ENCODE results near the gene GMPPA. TPM values are rescaled to one million over a fixed set of nuclear protein-coding genes. Genes with fewer than 3 reads are reported as not detected.

Gene GMPPA
- total RNA-seq, 1 experiment from 2014 or later = 84.5 TPM

DNA sequence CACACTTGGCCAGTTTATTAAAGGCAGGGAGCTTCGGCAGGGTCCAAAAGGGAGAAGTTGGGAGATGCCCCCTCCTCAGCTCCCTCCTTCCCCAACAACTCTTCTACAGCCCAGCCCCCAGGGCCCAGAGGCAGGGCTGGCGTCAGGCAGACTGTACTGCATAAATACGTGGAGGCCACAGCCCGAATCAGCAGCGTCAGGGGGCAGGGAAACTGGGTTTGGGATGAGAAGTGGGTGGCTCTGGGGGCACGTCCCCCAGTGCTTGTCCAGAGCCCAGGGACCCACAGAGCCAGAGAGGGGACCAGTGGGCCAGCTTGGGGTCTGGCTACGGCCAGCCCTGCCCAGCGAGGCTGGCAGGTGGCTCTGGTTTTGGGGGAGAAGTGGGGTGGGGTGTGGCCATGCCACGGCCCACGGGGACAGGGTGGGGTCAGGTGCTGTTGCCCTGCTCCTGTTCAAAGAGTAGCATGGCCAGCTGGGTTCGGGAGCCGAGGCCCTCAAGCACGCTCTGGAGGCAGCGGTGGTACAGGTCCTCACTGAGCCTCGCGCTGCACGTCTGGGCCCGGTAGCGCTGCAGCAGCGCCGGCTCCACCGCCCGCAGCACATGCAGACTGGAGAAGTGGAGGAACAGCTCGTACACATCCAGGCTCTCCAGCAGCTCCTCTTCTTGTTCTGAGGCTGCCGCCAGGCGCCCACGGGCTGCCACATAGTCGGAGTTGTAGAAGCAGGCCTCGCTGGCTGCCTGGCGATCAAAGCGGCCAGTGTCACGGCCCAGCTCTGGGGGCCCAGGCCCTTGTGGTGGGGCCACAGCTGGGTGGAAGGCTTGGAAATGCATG lies 40.5 kb downstream of the GMPPA start:
- no peak for DNase-seq (ENCODE audit: low spot score)

DNA sequence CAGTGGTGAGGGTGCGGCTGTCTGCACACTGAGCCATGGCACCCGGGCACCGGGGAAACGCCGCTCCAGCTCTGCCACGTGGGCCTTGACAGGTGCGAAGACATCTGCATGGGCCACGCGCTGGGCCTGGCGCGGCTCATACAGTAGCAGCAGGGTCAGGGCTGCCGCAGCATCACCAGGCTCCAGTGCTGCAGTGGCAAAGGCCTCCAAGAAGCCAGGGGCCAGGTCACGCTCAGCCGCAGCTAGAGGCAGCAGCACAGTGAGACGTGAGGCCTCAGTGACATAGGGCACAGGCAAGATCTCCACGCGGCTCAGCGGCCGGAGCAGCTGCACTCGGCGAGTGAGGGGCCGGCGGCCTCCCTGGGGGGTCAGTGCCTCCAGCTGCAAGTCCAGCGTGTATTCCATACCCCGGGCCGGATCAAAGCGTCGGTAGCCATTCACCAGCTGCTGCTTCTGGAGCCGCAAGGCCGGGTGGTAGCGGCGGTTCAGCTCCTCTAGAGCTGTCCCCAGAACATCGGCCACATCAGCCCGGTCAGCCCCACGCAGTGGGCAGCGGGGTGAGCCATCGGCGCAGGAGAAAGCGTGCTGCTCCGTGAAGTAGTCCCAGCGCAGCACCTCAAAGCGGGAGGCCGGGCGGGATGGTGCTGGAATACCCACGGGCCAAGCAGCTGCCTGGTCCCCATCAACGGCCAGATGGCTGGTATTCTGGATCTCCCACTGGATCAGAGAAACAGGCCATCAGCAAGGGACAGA lies 41.4 kb downstream of the GMPPA start:
- no peak for DNase-seq (ENCODE audit: low spot score)

DNA sequence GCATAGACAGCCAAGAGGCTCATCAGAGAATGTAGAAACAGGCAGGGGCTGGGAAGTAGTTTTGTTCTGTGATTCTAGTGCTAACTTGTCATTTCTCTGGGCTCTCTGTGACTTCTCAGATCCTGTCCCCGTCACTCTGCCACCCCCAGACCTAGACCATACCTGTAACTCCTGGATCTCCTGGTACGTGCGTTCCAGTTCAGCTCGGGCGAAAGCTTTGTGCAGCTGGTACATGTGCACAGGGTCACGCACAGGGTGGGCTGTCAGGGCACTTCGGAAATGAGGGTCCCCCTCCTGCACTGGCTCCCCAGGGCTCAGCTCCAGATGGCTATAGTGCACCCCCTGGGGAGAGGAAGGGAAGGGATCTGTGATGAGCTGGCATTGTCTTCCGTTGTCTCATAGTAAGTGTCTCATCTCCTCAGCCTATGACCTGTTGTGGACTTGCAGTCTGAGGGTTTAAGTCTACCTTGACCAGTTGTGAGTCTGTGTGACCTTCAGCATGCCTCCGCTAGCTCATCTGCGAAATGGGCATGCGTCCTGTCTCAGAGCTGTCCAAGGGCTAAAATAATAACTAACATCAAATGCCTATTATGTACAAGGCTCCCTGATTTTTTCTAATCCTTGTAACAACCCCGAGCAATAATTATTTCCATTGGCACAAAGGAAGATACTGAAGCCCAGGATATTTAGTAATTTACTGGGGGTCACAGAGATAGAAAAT lies 42.3 kb downstream of the GMPPA start:
- no peak for DNase-seq (ENCODE audit: low spot score)

DNA sequence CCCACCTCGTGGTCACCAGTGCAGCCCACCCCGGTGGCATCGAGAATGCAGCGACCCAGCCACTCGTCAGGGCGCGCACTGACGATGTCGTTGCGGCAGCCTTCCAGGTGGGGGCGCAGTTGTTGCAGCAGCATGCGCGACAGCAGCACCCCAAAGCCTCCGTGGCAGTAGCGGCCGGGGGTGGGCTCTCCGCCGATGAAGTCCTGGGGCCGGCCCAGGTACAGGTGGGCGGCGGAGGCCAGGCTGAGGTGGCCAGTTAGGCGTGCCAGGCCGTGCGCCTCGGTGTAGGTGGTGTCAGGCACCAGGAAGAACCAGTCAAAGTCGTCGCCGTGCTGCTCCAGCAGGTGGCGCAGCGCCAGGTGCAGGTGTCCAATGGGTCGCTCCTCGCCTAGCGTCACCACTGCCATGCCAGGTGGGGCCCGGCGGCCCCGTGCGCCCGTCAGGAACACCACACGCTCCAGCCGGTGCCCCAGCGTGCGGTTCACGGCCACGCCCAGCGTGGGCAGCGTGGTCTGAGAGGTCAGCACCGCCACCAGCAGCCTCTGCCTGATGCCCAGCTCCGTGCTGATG lies 43.0 kb downstream of the GMPPA start:
- DNase-seq (ENCODE audit: low spot score) = peak; percentile 96

DNA sequence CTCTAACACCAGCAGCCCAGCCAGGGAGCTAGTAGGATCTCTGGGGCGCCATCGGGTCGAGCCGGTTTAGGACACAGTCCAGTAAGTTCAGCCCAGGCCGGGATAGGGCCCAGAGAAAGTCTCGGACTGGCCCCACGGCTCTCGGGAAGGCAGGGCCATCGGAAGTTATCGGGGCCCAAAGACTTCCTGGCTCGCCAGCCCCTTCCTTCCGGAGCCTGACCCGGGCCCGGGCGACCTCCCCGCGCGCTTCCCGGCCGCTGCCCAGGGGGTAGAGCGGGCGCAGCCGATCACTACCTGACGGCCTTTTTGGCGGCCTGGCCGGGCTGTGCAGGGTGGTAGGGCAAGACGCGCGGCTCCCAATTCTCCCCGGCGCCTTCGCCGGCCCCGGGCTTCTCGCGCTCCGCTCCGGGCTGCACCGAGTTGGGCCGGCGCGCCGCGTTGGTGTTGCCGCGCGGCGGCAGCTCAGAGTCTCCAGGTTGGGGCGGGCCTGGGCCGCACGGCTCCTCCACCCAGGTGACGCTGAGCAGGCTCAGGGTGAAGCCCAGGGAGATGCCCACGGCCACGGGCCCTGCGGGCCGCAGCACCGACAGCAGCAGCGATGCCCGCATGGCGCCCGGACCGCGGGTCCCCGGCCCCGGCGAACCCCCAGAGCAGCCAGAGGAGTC lies 44.4 kb downstream of the GMPPA start:
- peak; percentile 48 for DNase-seq (ENCODE audit: low spot score)

DNA sequence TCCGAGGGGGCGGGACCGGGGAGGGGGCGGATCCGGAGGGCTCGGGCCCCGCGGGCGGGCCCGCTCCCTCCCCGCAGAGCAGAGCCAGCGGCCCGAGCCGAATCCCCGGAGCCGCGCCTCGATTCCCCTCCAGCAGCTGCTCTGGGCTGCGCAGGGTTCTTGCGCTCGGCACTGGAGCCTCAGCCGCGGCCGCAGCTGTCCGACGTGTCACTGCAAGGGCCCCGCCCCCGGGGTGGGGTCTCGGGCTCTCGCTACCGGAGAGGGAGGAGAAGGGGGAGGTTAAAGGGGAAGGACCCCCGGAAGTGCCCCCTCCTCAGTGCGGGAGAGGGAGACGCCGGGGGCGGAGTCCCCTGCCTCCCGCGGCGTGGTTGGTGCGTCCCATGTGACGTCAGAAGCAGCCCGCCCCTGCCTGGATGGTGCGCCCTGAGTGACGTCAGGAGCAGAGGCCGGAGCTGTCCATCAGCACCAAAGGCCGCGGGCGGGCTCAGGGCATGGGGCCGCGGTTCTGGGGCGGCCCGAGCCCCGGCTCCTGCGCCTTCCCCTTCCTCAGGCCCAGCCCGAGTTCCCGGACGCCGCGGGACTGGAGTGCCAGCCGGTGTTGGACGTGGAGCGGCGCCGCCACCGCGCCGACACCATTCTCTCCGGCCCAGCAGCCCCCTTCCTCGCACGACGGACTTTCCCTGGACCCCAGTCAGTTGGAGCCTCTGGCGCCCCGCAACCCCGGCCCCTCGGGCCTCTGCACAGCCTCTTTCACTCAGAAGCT lies 45.1 kb downstream of the GMPPA start, which contains the start of the genes CHPF and TMEM198:
Gene CHPF, minus strand, starts transcription at position 214 of the 763 bp plus-strand sequence. CDS start 271 bp downstream, outside the sequence.
Gene TMEM198, plus strand, starts transcription at position 433 of the 763 bp plus-strand sequence. CDS start 700 bp downstream, outside the sequence.
- peak; percentile 91 for DNase-seq (ENCODE audit: low spot score)

DNA sequence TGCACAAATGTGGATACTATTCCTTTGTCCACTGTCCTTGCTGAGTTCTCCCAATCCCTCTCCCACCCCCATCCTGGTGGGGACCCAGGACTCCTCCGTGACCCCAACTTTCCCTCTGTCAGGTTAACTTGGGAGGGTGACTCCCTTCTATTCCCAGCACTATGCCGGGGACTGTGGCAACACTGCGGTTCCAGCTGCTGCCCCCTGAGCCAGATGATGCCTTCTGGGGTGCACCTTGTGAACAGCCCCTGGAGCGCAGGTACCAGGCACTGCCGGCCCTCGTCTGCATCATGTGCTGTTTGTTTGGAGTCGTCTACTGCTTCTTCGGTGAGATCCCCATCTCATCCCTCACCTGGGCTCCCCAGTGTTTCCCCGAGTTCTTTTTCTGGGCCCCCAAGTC lies 45.9 kb downstream of the GMPPA start:
- no peak for DNase-seq (ENCODE audit: low spot score)

DNA sequence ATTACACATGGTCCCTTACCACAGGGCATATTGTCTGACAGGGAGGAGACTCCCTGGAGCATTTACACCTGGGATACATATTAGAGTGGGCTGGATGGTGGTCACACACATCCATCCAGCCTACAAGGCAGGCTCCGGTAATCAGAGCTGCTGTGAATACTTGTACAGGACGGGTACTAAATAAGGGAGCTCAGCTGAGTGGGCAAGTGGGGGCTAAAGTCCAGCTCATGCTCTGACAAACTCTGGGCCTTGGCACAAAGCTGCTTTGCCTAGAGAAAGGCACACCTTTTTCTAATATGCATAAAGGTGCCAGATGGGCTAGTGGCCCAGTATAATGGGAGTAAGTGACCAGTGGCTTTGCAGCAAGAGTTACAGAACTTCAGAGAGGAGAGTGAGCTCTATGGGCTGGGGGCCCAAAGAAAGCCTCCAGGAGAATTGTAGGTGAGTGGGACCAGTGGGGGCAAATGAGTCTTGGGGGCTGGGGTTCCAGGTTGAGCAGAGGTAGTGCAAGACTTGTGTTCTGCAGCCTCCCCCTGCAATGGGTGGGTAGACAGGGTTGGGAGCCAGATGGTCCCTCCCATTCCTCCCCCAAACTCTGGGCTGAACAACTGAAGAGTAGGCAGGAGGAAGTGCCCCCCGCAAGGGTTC lies 46.7 kb downstream of the GMPPA start:
- no peak for DNase-seq (ENCODE audit: low spot score)

DNA sequence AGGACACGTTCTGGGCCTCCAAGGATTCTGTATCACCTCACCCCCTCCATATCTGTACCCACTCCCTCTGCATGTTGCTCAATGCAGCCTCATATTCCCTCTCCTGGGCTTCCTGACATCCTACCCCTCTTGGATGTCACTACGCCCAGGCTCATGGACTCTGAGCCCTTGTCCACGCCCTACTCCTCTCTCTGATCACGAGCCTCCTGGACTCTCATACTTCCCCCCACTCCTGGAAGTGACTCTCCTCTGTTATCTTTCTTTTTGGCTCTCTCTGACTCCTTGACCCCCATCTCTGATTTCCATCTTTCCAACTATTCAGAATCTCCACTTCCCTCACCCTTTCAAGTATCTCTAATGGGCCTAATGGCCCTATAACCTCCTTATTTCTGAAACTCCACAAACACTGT lies 47.3 kb downstream of the GMPPA start:
- DNase-seq (ENCODE audit: low spot score) = no peak

DNA sequence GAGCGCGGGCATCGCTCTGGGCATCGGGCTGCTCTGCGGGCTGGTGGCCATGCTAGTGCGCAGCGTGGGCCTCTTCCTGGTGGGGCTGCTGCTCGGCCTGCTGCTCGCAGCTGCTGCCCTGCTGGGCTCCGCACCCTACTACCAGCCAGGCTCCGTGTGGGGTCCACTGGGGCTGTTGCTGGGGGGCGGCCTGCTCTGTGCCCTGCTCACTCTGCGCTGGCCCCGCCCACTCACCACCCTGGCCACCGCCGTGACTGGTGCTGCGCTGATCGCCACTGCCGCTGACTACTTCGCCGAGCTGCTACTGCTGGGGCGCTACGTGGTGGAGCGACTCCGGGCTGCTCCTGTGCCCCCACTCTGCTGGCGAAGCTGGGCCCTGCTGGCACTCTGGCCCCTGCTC lies 48.9 kb downstream of the GMPPA start:
- no peak for DNase-seq (ENCODE audit: low spot score)

DNA sequence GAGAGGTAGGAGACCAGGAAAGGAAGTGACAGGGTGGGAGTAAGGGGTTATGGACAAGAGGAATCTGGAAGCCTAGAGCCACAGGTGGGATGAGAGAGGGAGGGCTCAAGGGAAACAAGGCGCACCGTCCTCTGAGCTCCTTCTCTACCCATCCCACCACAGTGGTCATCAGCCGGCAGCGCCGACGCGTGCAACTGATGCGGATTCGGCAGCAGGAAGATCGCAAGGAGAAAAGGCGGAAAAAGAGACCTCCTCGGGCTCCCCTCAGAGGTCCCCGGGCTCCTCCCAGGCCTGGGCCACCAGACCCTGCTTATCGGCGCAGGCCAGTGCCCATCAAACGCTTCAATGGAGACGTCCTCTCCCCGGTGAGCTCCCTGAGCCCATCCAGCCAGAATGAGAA lies 50.3 kb downstream of the GMPPA start:
- no peak for DNase-seq (ENCODE audit: low spot score)

DNA sequence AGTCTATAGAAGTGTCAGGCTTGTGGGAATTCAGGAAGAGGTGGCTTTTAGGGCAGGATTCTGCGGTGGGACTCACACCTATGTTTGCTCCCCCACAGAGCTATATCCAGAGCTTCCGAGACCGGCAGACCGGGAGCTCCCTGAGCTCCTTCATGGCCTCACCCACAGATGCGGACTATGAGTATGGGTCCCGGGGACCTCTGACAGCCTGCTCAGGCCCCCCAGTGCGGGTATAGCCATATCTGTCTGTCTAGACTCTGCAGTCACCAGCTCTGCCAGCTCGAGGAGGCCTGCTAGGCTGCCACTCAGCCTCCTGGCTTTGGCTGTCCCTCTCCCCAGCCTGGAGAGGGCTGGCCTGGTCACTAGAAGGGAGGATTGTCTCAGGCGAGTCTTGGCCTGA lies 50.9 kb downstream of the GMPPA start:
- no peak for DNase-seq (ENCODE audit: low spot score)

DNA sequence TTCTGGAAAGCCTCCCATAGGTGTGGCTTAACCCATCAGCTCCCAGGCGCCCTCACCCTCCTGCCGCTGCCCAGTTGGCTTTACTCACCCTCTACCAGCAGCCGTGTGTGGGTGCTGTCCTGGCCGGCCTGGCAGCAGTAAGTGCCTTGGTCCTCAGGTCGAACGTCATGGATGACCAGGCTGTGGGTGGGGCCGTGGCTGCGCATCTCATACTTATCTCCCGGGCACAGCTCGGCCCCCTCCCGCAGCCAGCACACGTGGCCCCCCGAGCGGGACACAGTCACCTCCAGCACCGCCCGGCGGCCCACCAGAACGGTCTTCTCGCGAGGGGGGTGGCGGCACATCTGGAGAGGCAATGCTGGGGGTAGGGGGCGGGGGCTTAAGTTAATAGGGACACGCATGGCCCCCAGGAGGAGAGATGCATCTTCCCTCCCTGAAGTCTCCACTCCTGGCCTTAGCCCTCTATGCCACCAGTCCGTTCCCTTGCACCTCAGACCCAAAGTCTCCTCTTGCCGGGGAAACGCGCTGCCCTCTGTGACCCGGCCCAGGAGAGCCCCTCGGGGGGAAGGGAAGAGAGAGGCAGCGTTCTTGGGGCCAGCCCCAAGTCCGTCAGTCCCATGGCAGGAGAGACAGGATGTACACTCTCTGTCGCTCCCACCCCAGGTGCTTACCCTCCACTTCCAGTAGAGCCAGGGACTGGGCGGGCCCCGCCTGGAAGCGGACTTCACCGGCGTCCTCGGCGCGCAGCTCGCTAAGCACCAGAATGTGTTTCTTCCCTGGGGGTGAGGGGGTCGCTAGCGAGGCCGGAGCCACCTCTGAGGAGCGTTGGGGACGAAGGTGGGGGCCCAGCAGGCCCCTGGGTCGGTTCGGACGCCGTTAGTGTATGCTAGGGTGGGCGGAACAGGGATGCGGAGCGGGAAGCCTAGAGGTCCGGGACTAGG lies 53.0 kb downstream of the GMPPA start:
- DNase-seq (ENCODE audit: low spot score) = no peak

DNA sequence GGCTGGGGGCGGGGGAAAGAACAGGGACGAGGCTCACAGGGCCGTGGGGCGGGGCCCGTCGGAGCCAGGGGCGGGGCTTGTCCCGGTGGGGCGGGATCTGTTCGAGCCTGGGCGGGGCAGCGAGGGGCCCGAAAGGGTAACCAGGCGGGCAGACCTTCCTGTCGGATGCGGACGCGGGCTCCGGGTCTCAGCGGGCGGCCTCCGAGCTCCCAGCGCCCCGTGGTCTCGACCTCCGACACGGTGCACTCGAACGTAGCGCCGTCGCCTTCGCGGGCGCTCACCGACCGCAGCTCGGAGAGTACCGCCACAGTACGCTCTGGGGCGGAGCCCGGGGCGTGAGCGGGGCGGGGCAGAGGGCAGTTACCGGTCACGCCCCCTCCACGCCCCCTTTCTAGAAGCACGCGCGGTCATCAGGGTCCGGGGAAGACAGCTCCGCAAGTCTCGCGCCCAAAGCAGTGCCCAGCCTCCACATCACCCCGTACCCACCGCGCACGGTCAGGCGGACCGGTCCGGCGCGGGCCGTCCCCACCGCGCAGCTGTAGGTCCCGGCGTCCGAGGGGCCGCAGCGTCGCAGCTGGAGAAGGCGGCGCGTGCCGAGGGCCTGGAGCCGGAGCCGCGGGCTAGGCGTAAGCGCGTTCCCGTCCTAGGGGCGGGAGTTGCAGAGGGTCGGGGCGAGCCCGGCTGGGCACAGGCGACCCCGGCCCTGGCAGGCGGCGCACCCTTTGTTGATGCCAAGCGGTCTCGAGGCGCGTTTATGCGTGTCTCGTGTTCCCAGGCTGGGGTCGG lies 53.9 kb downstream of the GMPPA start:
- DNase-seq (ENCODE audit: low spot score) = no peak

DNA sequence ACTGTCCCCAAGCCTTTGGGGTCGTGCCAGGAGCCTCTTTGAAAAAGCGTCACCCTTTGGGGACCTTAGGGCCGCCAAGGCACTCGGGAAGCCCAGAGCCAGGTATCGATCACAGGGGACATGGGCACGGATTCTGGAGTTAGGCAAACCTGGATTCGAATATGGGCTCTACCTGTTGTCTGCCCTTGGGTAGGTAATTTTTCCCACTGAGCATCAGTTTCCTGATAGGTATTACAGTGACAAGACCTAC lies 54.4 kb downstream of the GMPPA start:
- no peak for DNase-seq (ENCODE audit: low spot score)

DNA sequence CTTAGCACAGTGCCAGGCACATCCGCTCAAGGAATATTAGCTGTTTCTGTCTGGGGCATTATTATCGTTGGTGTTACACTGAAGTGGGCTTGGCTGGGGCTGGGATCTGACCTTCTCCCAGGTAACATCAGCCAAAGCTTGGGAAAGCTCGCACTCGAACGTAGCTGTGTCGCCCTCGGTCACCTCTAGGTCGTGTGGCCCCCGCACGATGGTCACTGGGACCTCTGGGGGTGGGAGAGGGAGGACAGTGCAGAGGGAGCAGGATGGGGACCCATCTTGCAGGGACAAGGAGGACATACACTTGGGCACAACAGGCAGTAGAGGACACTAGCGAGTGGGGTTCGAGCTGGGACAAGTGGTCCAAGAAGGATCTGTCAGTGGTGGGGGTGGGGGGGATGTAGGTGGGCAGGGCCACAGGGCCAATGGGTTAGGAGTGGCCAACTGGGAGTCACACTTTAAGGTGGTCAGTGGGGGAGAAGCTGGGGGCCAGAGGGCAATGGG lies 54.8 kb downstream of the GMPPA start:
- no peak for DNase-seq (ENCODE audit: low spot score)

DNA sequence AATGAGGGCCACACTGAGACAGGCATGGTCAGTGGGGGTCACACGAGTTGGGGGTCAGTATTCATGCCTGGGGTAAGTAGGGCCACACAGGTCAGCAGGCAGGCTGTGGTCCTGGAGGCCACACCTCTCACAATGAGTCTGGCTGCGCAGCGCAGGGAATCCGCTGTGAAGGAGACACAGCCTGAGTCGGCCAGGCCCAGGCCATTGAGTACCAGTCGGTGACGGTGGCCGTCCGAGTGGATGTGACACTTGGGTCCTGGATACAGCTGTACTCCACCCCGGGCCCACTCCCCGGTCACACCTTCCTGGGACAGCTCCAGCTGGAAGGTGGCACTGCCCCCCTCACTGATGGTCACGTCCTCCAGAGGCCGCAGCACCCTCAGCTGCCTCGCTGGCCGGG lies 55.7 kb downstream of the GMPPA start:
- DNase-seq (ENCODE audit: low spot score) = no peak

DNA sequence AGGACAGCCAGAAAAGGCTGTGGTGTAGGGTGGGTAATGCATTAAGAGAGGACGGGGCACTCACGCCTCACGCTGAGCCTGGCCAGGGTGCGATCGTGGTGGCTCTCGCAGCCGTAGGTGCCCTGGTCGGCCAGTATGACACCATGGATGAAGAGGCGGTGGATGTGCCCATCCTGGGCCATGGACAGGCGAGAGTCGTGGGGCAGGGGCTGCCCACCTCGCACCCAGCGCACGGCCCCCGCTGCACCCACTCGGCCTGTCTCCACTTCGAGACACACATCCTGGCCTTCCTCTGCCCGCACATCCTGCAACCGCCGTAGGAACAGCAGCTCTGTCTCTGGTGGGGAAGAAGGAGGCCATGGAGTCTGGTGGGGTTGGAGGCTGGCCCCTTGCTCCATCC lies 57.3 kb downstream of the GMPPA start:
- DNase-seq (ENCODE audit: low spot score) = no peak

Measured in HT-29 (cell line).